Sigmoid colon (tissue), 7 donors: ENCODE results near the gene PTPRU. TPM values are rescaled to one million over a fixed set of nuclear protein-coding genes. Genes with fewer than 3 reads are reported as not detected.
"Not testable (repeated sequence)": the region's sequence is repeated elsewhere in the genome, so short reads cannot be mapped to it uniquely, and the experiment has no call there.

Experiments used
- DNase-seq: peaks from one replicate; pipeline ENCODE4 v3.0.0-alpha.2; 2019
- H3K27ac ChIP-seq, 4 donors: fragments of 200-600 bp; sonication (generic); one replicate each; pipeline ENCODE4 v1.5.1; 2016 to 2019; ENCODE audit warnings: mild to moderate bottlenecking in 1 of 4
- H3K27me3 ChIP-seq, 3 donors: fragments of 200-600 bp; sonication (generic); one replicate each; pipeline ENCODE4 v1.5.1; 2019; ENCODE audit warnings: mild to moderate bottlenecking in 1 of 3
- H3K36me3 ChIP-seq, 4 donors: fragments of 200-600 bp; sonication (generic); one replicate each; pipeline ENCODE4 v1.5.1; 2016 to 2019
- H3K4me1 ChIP-seq, 4 donors: fragments of 200-600 bp; sonication (generic); one replicate each; pipeline ENCODE4 v1.5.1; 2017 to 2019
- H3K4me3 ChIP-seq, 4 donors: fragments of 200-600 bp; sonication (generic); one replicate each; pipeline ENCODE4 v1.5.1; 2017 to 2019; ENCODE audit warnings: mild to moderate bottlenecking in 2 of 4, moderate library complexity in 1 of 4
- H3K9me3 ChIP-seq, 4 donors: fragments of 200-600 bp in 3 of 4; sonication (generic) in 3 of 4; one replicate each; pipeline versions ENCODE4 v1.5.1 to v1.6.1; 2013 to 2019
- EP300 ChIP-seq, 4 donors: sonication (generic); formaldehyde crosslinking; IDR thresholded peaks; one replicate each; pipeline ENCODE4 v1.6.1; 2017; ENCODE audit warnings: antibody characterized with exemption in 4 of 4
- POLR2A ChIP-seq, 2 donors: fragments of 450-650 bp; IDR thresholded peaks; one replicate each; pipeline ENCODE4 v1.6.1; 2016; ENCODE audit warnings: antibody characterized with exemption in 2 of 2, mild to moderate bottlenecking in 2 of 2, moderate library complexity in 2 of 2
- POLR2AphosphoS5 ChIP-seq, 4 donors: sonication (generic); formaldehyde crosslinking; IDR thresholded peaks; one replicate each; pipeline ENCODE4 v1.6.1; 2017; ENCODE audit warnings: antibody characterized with exemption in 4 of 4
- WGBS, 2 donors: extraction: QIAGEN DNeasy Blood & Tissue Kit; methylation state at CpG; one replicate each; pipeline ENCODE4 v1.1.7; 2013; 5-methylcytosine and 5-hydroxymethylcytosine counted together
- intact Hi-C: fragments of 100-400 bp; cut with DNase I; formaldehyde crosslinking; loops from one replicate; pipeline ENCODE4 v1.15.1; 2023
- polyA plus RNA-seq, 3 donors: library from polyadenylated mRNA; stranded (reverse); fragments of 200-250 nt; gene quantifications; one replicate each; pipeline ENCODE4 v1.2.3, GENCODE V29; 2013
- total RNA-seq, 4 donors: library from RNA; depleted of rRNA; stranded (reverse); fragments of >200 nt; gene quantifications; one replicate each; pipeline ENCODE4 v1.1.0, GENCODE V29; 2016
- TF ChIP-seq, protein P1 (sequence below), 4 experiments: fragments of 450-650 bp in 3 of 4; fragments of 200-600 bp in 1 of 4; IDR thresholded peaks; one replicate each; pipeline ENCODE4 v1.5.1; 2016 to 2019; ENCODE audit warnings: antibody characterized with exemption in 4 of 4, mild to moderate bottlenecking in 3 of 4, moderate library complexity in 2 of 4
- donor health status: healthy with polysubstance abuse.
- donor health status: Bipolar disorder and iron deficiency.
- donor health status: healthy.

The PTPRU gene
- total and polyA plus RNA-seq, 7 donors, result 0.92 to 35.7 (median 8.2) TPM

DNA sequence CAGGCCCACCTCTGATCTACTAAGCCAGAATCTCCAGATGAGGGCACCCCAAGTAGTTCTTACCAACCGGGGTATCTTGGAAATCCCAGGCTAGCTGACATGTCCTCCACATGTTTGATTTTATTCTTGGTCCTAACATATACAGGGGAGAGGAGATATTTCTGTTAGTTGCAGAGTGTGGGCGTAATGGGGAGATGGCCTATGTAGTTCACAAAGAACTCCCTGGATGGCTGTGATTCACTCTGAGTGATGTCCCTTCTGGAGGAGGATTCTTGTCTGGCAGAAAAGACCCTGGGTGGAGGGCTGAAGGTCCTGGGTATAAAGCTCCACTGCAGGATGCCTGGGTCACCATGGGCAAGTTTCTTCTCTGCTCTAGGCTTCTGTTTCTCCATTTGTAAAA is 18.7 kb upstream of the PTPRU start:
- Histone ChIP-seq H3K27ac (no peak overlapping the region), H3K9me3 (no peaks in the 10 kb centered on the region), H3K4me1 (no peaks in the 10 kb centered on the region), H3K36me3 (peaks cover 0 to 58% (median 11%) of the 10 kb centered on the region in 4 donors), H3K4me3 (no peak overlapping the region), H3K27me3 (no peaks in the 10 kb centered on the region)
- no peak for DNase-seq
- TF ChIP-seq POLR2A (IDR thresholded peaks at IDR 0.05), result no peak
- no peak for TF ChIP-seq EP300 (IDR thresholded peaks at IDR 0.05)
- TF ChIP-seq POLR2AphosphoS5 (IDR thresholded peaks at IDR 0.05), result no peak
- TF ChIP-seq, protein P1, sequence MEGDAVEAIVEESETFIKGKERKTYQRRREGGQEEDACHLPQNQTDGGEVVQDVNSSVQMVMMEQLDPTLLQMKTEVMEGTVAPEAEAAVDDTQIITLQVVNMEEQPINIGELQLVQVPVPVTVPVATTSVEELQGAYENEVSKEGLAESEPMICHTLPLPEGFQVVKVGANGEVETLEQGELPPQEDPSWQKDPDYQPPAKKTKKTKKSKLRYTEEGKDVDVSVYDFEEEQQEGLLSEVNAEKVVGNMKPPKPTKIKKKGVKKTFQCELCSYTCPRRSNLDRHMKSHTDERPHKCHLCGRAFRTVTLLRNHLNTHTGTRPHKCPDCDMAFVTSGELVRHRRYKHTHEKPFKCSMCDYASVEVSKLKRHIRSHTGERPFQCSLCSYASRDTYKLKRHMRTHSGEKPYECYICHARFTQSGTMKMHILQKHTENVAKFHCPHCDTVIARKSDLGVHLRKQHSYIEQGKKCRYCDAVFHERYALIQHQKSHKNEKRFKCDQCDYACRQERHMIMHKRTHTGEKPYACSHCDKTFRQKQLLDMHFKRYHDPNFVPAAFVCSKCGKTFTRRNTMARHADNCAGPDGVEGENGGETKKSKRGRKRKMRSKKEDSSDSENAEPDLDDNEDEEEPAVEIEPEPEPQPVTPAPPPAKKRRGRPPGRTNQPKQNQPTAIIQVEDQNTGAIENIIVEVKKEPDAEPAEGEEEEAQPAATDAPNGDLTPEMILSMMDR (IDR thresholded peaks at IDR 0.05), result no peak
- 91 to 94% methylated on average over 2 of the region's 2 CpGs for whole genome bisulfite sequencing, 2 donors
- intact Hi-C loops, result no loop called here

GRCh38 chr1:29218223-29218622 is 18.1 kb upstream of the PTPRU start:
- H3K27ac ChIP-seq, result no peak overlapping the region
- TF ChIP-seq EP300 (IDR thresholded peaks at IDR 0.05) (no peak), POLR2A (IDR thresholded peaks at IDR 0.05) (no peak), POLR2AphosphoS5 (IDR thresholded peaks at IDR 0.05) (no peak)
- TF ChIP-seq, protein P1 (IDR thresholded peaks at IDR 0.05), result no peak
- no peaks in the 10 kb centered on the region for H3K27me3 ChIP-seq
- no peak overlapping the region for H3K4me3 ChIP-seq
- intact Hi-C loops, result no loop called here
- WGBS, 2 donors, result 71 to 90% methylated on average over 2 of the region's 2 CpGs
- H3K36me3 ChIP-seq, result peaks cover 0 to 53% (median 11%) of the 10 kb centered on the region in 4 donors
- no peak for DNase-seq
- H3K4me1 ChIP-seq, result no peaks in the 10 kb centered on the region
- no peaks in the 10 kb centered on the region for H3K9me3 ChIP-seq

GRCh38 chr1:29221296-29221695 is 15.0 kb upstream of the PTPRU start:
- peaks cover 0 to 38% (median 3%) of the 10 kb centered on the region in 4 donors for H3K36me3 ChIP-seq
- WGBS, 2 donors, result 95% methylated on average over 3 of the region's 3 CpGs

DNA sequence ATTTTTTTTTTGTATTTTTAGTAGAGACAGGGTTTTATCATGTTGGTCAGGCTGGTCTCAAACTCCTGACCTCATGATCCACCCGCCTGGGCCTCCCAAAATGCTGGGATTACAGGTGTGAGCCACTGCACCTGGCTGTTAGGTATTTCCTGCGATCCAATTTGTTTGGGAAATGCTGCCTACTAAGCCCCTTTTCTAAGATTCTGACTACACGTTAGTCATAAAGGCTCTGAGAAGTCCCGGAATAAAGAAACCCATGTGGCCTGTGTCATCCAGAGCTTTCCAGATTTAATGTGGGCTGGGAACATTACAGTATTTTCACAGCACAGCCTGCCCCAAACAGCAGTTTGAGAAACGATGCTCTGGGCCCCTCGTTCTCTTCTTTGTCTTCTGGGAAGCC is 14.1 kb upstream of the PTPRU start:
- H3K9me3 ChIP-seq, intact Hi-C loops, H3K27me3 ChIP-seq, H3K27ac ChIP-seq, H3K4me3 ChIP-seq, DNase-seq, H3K4me1 ChIP-seq: not testable (repeated sequence)
- H3K36me3 ChIP-seq, result peaks cover 0 to 35% (median 3%) of the 10 kb centered on the region in 4 donors
- 90 to 92% methylated on average over 6 of the region's 6 CpGs for WGBS, 2 donors

More at GRCh38 chr1:29221296-29221695, 15.0 kb upstream of the PTPRU start:
- DNase-seq, result no peak
- Histone ChIP-seq H3K27me3 (no peaks in the 10 kb centered on the region), H3K4me3 (no peak overlapping the region), H3K27ac (no peak overlapping the region), H3K4me1 (no peaks in the 10 kb centered on the region), H3K9me3 (no peaks in the 10 kb centered on the region)
- intact Hi-C loops, result no loop called here
- TF ChIP-seq POLR2A (IDR thresholded peaks at IDR 0.05) (no peak), EP300 (IDR thresholded peaks at IDR 0.05) (no peak), POLR2AphosphoS5 (IDR thresholded peaks at IDR 0.05) (no peak)
- TF ChIP-seq, protein P1 (IDR thresholded peaks at IDR 0.05), result no peak

GRCh38 chr1:29222686-29223085 is 13.6 kb upstream of the PTPRU start:
- no peak for DNase-seq
- Histone ChIP-seq H3K27ac (no peak overlapping the region), H3K36me3 (peaks cover 0 to 35% (median 3%) of the 10 kb centered on the region in 4 donors), H3K9me3 (no peaks in the 10 kb centered on the region), H3K27me3 (no peaks in the 10 kb centered on the region), H3K4me3 (no peak overlapping the region), H3K4me1 (no peaks in the 10 kb centered on the region)
- TF ChIP-seq EP300 (IDR thresholded peaks at IDR 0.05) (no peak), POLR2AphosphoS5 (IDR thresholded peaks at IDR 0.05) (no peak), POLR2A (IDR thresholded peaks at IDR 0.05) (no peak)
- TF ChIP-seq, protein P1 (IDR thresholded peaks at IDR 0.05), result no peak
- intact Hi-C loops, result no loop called here
- 97 to 100% methylated on average over 1 of the region's 1 CpG for WGBS, 2 donors
